ENCODE results near the gene AKT3.

DNA sequence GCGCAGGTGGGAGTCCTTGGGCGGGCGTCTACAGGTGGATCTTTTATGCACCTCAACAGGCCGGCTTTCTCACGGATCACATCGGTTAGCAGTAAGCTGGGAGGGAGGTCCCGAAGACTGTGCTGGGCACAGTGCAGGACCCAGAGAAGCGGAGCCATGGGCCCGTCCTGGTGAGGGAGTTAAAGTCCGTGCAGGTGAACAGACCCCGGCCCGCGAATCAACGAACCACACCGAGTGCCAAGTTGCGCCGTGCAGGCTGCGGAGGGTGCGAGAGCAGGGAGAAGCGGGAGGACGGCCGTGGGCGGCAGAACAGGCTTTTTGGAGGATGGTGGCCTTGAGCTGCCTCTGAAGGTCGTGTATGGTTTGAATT lies 360.9 kb downstream of the AKT3 start:
- TF ChIP-seq POLR2A (IDR thresholded peaks at IDR 0.05): no peak
- TF ChIP-seq, protein P1, sequence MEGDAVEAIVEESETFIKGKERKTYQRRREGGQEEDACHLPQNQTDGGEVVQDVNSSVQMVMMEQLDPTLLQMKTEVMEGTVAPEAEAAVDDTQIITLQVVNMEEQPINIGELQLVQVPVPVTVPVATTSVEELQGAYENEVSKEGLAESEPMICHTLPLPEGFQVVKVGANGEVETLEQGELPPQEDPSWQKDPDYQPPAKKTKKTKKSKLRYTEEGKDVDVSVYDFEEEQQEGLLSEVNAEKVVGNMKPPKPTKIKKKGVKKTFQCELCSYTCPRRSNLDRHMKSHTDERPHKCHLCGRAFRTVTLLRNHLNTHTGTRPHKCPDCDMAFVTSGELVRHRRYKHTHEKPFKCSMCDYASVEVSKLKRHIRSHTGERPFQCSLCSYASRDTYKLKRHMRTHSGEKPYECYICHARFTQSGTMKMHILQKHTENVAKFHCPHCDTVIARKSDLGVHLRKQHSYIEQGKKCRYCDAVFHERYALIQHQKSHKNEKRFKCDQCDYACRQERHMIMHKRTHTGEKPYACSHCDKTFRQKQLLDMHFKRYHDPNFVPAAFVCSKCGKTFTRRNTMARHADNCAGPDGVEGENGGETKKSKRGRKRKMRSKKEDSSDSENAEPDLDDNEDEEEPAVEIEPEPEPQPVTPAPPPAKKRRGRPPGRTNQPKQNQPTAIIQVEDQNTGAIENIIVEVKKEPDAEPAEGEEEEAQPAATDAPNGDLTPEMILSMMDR (IDR thresholded peaks at IDR 0.05): no peak
- TF ChIP-seq POLR2AphosphoS5 (IDR thresholded peaks at IDR 0.05; ENCODE audit: insufficient read depth in 1 of 2, low read depth in 1 of 2): no peak

Data from vagina (tissue), 2 donors.